ENCODE data around the gene BCAS4.

BCAS4 gene

DNA sequence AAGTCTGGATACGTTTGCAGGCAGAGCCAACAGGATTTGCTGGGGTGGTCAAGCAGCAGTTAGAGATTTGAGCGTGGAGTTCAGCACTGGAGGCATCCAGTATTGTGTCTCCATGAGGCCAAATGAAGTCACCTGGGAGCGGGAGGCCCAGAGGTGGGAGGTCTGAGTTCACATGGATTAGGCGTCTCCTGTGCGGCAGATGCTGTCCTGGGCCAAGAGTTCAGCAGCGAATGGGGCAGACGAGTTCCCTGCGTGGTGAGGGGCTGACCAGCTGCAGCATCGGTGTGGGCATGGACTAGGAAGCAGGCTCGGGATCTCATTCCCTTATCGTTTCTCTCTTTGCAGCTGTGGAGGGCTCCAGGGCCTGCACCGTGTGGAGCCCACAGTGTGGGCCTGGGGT lies 66.2 kb downstream of the BCAS4 start:
- no peak overlapping the region for H3K4me3 ChIP-seq (ENCODE audit: low read depth, low read length)
- TF ChIP-seq, protein P1, sequence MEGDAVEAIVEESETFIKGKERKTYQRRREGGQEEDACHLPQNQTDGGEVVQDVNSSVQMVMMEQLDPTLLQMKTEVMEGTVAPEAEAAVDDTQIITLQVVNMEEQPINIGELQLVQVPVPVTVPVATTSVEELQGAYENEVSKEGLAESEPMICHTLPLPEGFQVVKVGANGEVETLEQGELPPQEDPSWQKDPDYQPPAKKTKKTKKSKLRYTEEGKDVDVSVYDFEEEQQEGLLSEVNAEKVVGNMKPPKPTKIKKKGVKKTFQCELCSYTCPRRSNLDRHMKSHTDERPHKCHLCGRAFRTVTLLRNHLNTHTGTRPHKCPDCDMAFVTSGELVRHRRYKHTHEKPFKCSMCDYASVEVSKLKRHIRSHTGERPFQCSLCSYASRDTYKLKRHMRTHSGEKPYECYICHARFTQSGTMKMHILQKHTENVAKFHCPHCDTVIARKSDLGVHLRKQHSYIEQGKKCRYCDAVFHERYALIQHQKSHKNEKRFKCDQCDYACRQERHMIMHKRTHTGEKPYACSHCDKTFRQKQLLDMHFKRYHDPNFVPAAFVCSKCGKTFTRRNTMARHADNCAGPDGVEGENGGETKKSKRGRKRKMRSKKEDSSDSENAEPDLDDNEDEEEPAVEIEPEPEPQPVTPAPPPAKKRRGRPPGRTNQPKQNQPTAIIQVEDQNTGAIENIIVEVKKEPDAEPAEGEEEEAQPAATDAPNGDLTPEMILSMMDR (conservative IDR thresholded peaks at IDR 0.05; ENCODE audit: low read depth, low read length), result no peak
- no peak for DNase-seq (ENCODE audit: low read depth)

DNA sequence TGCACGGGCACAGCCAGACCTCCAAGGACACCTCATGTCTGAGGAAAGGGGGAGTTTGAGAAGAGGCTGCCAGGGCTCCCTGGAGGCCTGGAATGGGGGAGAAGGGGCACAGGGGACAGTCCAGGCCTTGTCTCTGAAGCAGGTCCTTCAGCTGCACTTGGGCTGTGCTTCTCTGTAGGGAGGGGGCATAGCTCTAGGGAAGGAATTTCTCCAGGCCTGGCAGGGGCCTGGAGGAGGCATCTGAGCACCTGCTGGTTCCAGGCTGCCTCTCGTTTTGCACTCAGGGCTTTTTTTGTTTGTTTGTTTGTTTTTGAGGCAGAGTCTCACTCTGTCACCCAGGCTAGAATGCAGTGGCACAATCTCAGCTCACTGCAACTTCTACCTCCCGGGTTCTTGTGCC lies 67.7 kb downstream of the BCAS4 start:
- TF ChIP-seq, protein P1 (conservative IDR thresholded peaks at IDR 0.05; ENCODE audit: low read depth, low read length), result no peak
- no peak overlapping the region for H3K4me3 ChIP-seq (ENCODE audit: low read depth, low read length)
- DNase-seq (ENCODE audit: low read depth), result no peak

DNA sequence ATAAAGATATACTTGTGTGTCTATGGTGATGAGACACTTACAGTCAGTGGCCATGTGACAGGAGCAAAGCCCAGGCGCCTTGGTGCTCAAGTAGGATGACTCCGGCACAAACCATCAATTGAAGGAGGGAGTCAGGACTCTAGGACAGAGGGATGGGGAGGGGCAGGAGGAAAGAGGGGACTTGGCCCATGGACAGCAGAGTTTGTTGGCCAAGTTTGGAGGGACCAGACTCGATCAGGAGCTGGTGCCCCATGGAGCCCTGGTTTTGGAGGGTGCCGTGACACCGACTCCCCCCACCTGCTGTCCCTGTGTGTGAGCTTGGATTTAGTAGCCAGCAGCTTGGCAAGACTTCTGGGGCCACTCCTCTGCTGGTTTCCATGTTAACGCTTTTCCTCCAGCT lies 70.3 kb downstream of the BCAS4 start:
- no peak overlapping the region for H3K4me3 ChIP-seq (ENCODE audit: low read depth, low read length)
- TF ChIP-seq, protein P1 (conservative IDR thresholded peaks at IDR 0.05; ENCODE audit: low read depth, low read length), result no peak
- DNase-seq (ENCODE audit: low read depth), result no peak

DNA sequence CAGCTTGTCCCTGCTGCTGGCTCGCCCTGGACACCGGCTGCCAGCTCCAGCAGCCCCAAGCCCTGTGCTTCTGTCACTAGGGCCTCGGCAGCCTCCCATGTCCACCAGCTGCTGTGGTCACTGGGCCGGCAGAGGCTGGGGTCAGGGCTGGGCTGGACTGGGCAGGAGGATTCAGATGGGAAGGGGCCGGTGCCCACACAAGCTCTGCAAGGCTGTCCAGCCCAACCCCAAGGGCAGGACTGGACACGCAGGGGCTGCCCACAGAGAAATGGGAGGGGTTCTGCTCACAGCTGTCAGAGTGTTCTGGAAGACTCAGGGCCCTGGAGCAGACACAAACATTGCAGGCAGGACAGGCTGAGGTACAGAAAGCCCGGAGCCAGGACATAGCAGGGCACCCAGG lies 70.7 kb downstream of the BCAS4 start:
- DNase-seq (ENCODE audit: low read depth), result no peak
- TF ChIP-seq, protein P1 (conservative IDR thresholded peaks at IDR 0.05; ENCODE audit: low read depth, low read length), result no peak
- H3K4me3 ChIP-seq (ENCODE audit: low read depth, low read length), result no peak overlapping the region

DNA sequence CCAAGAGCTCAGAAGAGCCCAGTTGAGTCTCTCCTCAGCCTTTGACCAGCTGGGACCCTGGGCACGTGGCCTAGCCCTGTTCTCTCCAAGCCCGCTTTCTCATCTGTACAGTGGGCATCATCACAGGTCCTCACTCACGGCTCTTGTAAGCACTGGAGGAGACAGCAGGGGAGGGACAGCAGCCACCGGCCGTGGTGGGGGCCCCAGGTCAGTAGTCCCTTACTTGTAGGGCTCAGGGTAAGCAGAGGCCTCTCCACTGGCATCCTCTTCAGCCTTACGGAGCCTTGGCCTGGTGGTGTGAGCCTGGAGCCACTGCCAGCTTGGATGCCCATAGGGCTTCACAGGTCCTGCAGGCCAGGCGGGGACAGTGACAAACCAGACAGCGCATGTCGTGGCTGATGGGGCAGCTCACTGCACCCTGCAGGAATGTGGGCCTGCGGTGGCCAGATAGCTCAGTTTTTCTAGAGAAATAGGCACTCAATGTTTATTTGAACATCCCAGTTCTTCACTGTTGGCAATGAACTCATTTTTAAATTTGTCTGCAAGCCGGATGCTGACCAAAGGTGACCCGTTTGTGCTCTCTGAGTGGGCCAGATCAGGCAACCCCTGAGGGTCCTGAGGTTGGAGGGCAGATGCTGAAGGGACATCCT lies 71.3 kb downstream of the BCAS4 start:
- TF ChIP-seq, protein P1 (conservative IDR thresholded peaks at IDR 0.05; ENCODE audit: low read depth, low read length), result no peak
- no peak for DNase-seq (ENCODE audit: low read depth)
- H3K4me3 ChIP-seq (ENCODE audit: low read depth, low read length), result no peak overlapping the region

DNA sequence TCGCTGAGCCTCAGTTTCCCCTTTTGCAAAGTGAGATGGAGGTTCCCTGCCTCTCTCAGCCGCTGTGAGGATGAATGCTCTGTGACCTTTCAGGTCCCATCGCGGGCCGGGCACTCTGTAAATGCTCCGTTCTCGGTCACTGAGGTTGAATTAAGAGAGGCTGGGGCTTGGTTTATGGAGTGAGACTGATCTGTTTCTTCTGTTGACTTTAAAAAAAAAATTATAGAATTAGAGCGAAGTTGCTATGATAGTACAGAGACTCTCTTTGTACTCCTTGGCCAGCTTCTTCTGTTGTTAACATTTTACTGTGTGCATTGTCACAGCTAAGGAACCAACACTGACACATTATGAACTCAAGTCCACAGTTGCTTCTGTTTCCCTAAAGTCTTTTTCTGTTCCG lies 72.0 kb downstream of the BCAS4 start:
- no peak for DNase-seq (ENCODE audit: low read depth)
- no peak overlapping the region for H3K4me3 ChIP-seq (ENCODE audit: low read depth, low read length)
- TF ChIP-seq, protein P1 (conservative IDR thresholded peaks at IDR 0.05; ENCODE audit: low read depth, low read length), result no peak

DNA sequence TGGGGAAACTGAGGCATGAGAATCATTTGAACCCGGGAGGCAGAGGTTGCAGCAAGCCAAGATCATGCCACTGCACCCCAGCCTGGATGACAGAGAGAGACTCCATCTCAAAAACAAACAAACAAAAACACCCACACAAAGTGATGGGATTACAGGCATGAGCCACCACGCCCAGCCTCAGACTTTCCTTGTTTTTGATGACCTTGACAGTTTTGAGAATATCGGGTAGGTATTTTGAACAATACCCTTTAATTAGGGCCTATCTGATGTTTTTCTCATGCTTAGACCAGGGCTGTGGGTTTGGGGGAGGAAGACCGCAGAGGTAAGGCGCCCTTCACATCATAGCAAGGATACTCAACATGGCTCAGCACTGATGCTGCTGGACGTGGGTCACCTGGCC lies 72.9 kb downstream of the BCAS4 start:
- DNase-seq (ENCODE audit: low read depth), result no peak
- TF ChIP-seq, protein P1 (conservative IDR thresholded peaks at IDR 0.05; ENCODE audit: low read depth, low read length), result no peak
- no peak overlapping the region for H3K4me3 ChIP-seq (ENCODE audit: low read depth, low read length)

All from choroid plexus epithelial cell (primary cell).